Esophagus (tissue), 2 donors: ENCODE results near the gene ORM2. TPM values are rescaled to one million over a fixed set of nuclear protein-coding genes. Genes with fewer than 3 reads are reported as not detected.

Source experiments
- H3K27ac ChIP-seq, 2 donors: one replicate each; pipeline ENCODE4 v1.5.1; 2013; ENCODE audit warnings: low read depth in 2 of 2, mild to moderate bottlenecking in 2 of 2, inconsistent platforms in 1 of 2, low read length in 1 of 2, moderate library complexity in 1 of 2
- H3K27me3 ChIP-seq, 2 donors: one replicate each; pipeline ENCODE4 v1.6.1; 2013; ENCODE audit warnings: low read length in 2 of 2, control low read depth in 1 of 2, mild to moderate bottlenecking in 1 of 2; ENCODE audit not compliant: insufficient read depth in 2 of 2, control insufficient read depth in 1 of 2
- H3K36me3 ChIP-seq, 2 donors: one replicate each; pipeline ENCODE4 v1.6.1; 2013; ENCODE audit warnings: low read length in 1 of 2; ENCODE audit not compliant: control insufficient read depth in 2 of 2, insufficient read depth in 2 of 2
- H3K4me1 ChIP-seq, 2 donors: one replicate each; pipeline ENCODE4 v1.6.1; 2013; ENCODE audit warnings: low read length in 1 of 2; ENCODE audit not compliant: control insufficient read depth in 2 of 2, insufficient read depth in 2 of 2
- H3K4me3 ChIP-seq, 2 donors: one replicate each; pipeline ENCODE4 v1.5.1; 2013; ENCODE audit warnings: low read length in 2 of 2, mild to moderate bottlenecking in 2 of 2, low read depth in 1 of 2, moderate library complexity in 1 of 2
- H3K9me3 ChIP-seq, 2 donors: one replicate each; pipeline ENCODE4 v1.6.1; 2013; ENCODE audit warnings: mild to moderate bottlenecking in 2 of 2, low read depth in 1 of 2, low read length in 1 of 2, moderate library complexity in 1 of 2; ENCODE audit not compliant: control insufficient read depth in 2 of 2, insufficient read depth in 1 of 2
- WGBS, 2 donors: extraction: QIAGEN DNeasy Blood & Tissue Kit; methylation state at CpG; one replicate each; pipeline ENCODE4 v1.1.7; 2013; 5-methylcytosine and 5-hydroxymethylcytosine counted together
- polyA plus RNA-seq, 2 donors: library from polyadenylated mRNA; stranded (reverse); fragments of 200-250 nt; gene quantifications; one replicate each; pipeline ENCODE4 v1.2.3, GENCODE V29; 2013
- donor health status: healthy with polysubstance abuse.
- donor health status: Bipolar disorder and iron deficiency.

Gene ORM2
- polyA plus RNA-seq, 2 donors = 0.12 TPM; not detected in 1

GRCh38 chr9:114373960-114374730 is 44.5 kb downstream of the ORM2 start:
- H3K27ac ChIP-seq = peak overlapping the region in 1 of 2 donors; percentile 24
- WGBS, 2 donors = 88% methylated on average over 16 of the region's 16 CpGs
- H3K36me3 ChIP-seq = peaks cover 8 to 24% of the 10 kb centered on the region in 2 donors

DNA sequence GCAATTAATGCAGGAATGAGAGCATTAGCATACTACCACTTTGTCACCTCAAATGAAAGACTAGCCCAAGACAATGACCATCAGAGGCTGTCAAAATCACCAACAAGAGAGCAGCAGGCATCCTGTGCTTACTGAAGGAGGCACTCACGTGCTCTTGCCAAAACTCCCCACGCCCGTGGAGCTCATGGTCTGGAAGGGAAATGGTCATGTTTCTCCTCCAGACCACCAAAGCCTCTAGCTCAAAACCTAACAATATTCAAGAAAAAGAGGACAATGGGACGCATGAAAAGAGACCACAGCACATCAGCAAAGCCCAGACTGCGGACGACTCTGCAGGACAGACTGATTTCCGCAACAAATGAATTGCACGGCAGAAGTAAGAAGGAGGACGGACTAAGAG is 45.3 kb downstream of the ORM2 start:
- Histone ChIP-seq H3K27me3 (no peaks in the 10 kb centered on the region), H3K36me3 (peaks cover 10 to 25% of the 10 kb centered on the region in 2 donors), H3K9me3 (no peaks in the 10 kb centered on the region), H3K4me1 (peaks cover 0 to 14% of the 10 kb centered on the region in 2 donors), H3K4me3 (no peak overlapping the region), H3K27ac (no peak overlapping the region)
- 78 to 79% methylated on average over 9 of the region's 9 CpGs for WGBS, 2 donors

More at GRCh38 chr9:114373960-114374730, 44.5 kb downstream of the ORM2 start:
- Histone ChIP-seq H3K9me3 (no peaks in the 10 kb centered on the region), H3K4me1 (peaks cover 0 to 12% of the 10 kb centered on the region in 2 donors), H3K4me3 (no peak overlapping the region), H3K27me3 (no peaks in the 10 kb centered on the region)

DNA sequence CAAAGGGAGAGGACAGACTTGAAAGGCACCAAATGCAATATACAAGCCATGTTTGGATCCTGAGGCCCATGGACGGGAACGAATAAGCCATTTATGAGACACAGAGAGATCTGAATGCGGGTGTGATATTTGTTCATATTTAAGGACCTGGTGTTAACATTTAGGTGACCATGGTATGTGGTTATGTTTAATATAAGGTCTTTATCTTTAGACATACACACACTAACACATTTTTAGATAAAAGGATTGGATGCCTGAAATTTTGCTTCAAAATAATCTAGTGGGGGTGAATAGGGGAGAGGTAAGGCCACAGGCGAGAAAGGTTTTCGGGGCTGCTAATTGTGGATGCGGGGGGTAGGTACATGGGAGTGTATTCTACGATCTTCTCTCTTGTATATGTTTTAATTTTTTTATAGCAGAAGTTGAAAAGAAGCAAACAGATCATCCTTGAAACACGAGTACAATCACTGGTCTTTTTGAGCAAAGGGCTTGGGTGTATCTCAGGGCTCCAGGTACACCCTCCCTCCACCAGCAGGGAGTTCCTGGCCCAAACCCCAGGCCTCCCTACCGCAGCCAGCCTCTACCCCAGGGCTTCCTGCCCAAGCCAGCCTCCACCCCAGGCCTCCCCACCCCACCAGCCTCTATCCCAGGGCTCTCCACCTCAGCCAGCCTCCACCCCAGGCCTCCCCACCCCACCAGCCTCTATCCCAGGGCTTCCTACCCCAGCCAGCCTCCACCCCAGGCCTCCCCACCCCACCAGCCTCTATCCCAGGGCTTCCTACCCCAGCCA is 45.9 kb downstream of the ORM2 start:
- Histone ChIP-seq H3K4me1 (peaks cover 0 to 14% of the 10 kb centered on the region in 2 donors), H3K27ac (no peak overlapping the region), H3K4me3 (no peak overlapping the region), H3K36me3 (peaks cover 10 to 25% of the 10 kb centered on the region in 2 donors), H3K27me3 (no peaks in the 10 kb centered on the region), H3K9me3 (no peaks in the 10 kb centered on the region)
- 84 to 86% methylated on average over 9 of the region's 9 CpGs for WGBS, 2 donors

- 93 to 94% methylated on average over 19 of the region's 19 CpGs for WGBS, 2 donors
- no peaks in the 10 kb centered on the region for H3K27me3 ChIP-seq
- peaks cover 10 to 26% of the 10 kb centered on the region in 2 donors for H3K36me3 ChIP-seq
- no peak overlapping the region for H3K27ac ChIP-seq
- H3K9me3 ChIP-seq = no peaks in the 10 kb centered on the region
- no peak overlapping the region for H3K4me3 ChIP-seq
- peaks cover 0 to 9% of the 10 kb centered on the region in 2 donors for H3K4me1 ChIP-seq
Measured at GRCh38 chr9:114376586-114377445, 47.1 kb downstream of the ORM2 start.

DNA sequence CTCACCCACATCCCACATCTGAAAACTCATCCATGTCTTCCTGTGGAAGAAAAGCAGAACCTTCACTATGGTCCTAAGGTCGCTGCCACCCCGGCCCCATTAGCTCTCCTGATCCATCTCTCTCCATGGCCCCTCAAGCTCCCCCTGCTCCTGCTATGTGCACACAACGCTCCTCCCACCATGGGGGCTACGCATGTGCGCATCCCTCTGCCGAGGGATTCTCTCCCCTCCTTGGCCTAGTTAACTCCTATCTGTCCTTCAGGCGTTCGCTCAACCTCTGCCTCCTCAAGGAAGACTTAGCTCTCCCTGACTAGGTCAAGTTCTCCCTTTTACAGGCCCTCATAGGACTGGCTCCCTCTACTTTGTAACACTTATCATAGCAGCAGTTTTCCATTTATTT is 48.3 kb downstream of the ORM2 start:
- Histone ChIP-seq H3K4me3 (no peak overlapping the region), H3K36me3 (peaks cover 10 to 28% of the 10 kb centered on the region in 2 donors), H3K4me1 (peaks cover 0 to 5% of the 10 kb centered on the region in 2 donors), H3K27me3 (no peaks in the 10 kb centered on the region), H3K27ac (no peak overlapping the region), H3K9me3 (no peaks in the 10 kb centered on the region)
- WGBS, 2 donors = 93 to 94% methylated on average over 8 of the region's 8 CpGs

GRCh38 chr9:114378883-114379282 is 49.2 kb downstream of the ORM2 start:
- H3K27ac ChIP-seq = no peak overlapping the region
- peaks cover 10 to 27% of the 10 kb centered on the region in 2 donors for H3K36me3 ChIP-seq
- no peak overlapping the region for H3K4me3 ChIP-seq
- H3K9me3 ChIP-seq = no peaks in the 10 kb centered on the region
- WGBS, 2 donors = 94 to 97% methylated on average over 5 of the region's 5 CpGs
- peaks cover 0 to 10% of the 10 kb centered on the region in 2 donors for H3K4me1 ChIP-seq
- no peaks in the 10 kb centered on the region for H3K27me3 ChIP-seq

Other genes with a start within 250 kb of the ORM2 start
- gene KIF12, start 230.6 kb upstream of the ORM2 start, polyA plus RNA-seq = under 1 TPM; 0.20 to 0.39 TPM
- gene COL27A1, start 174.3 kb upstream of the ORM2 start, polyA plus RNA-seq = 10 to 100 TPM in 1 of 2 donors, 1 to 10 TPM in 1; 7.2 to 32.6 TPM
- gene ORM1, start 6.8 kb upstream of the ORM2 start, polyA plus RNA-seq = under 1 TPM in 1 of 2 donors, not detected in 1; 0.11 TPM
- 1 to 10 TPM; 5.8 to 8.3 TPM for gene AKNA, start 58.1 kb downstream of the ORM2 start, polyA plus RNA-seq
- 1 to 10 TPM; 3.4 to 7.6 TPM for gene WHRN, start 175.6 kb downstream of the ORM2 start, polyA plus RNA-seq